Sigmoid colon (tissue), 7 donors: Measurements from ENCODE around the gene NIPAL1. TPM values are rescaled to one million over a fixed set of nuclear protein-coding genes. Genes with fewer than 3 reads are reported as not detected.

Experiments used
- DNase-seq: peaks from one replicate; pipeline ENCODE4 v3.0.0-alpha.2; 2019
- H3K27ac ChIP-seq, 4 donors: fragments of 200-600 bp; sonication (generic); one replicate each; pipeline ENCODE4 v1.5.1; 2016 to 2019; ENCODE audit warnings: mild to moderate bottlenecking in 1 of 4
- H3K27me3 ChIP-seq, 3 donors: fragments of 200-600 bp; sonication (generic); one replicate each; pipeline ENCODE4 v1.5.1; 2019; ENCODE audit warnings: mild to moderate bottlenecking in 1 of 3
- H3K36me3 ChIP-seq, 4 donors: fragments of 200-600 bp; sonication (generic); one replicate each; pipeline ENCODE4 v1.5.1; 2016 to 2019
- H3K4me1 ChIP-seq, 4 donors: fragments of 200-600 bp; sonication (generic); one replicate each; pipeline ENCODE4 v1.5.1; 2017 to 2019
- H3K4me3 ChIP-seq, 4 donors: fragments of 200-600 bp; sonication (generic); one replicate each; pipeline ENCODE4 v1.5.1; 2017 to 2019; ENCODE audit warnings: mild to moderate bottlenecking in 2 of 4, moderate library complexity in 1 of 4
- H3K9me3 ChIP-seq, 4 donors: fragments of 200-600 bp in 3 of 4; sonication (generic) in 3 of 4; one replicate each; pipeline versions ENCODE4 v1.5.1 to v1.6.1; 2013 to 2019
- EP300 ChIP-seq, 4 donors: sonication (generic); formaldehyde crosslinking; IDR thresholded peaks; one replicate each; pipeline ENCODE4 v1.6.1; 2017; ENCODE audit warnings: antibody characterized with exemption in 4 of 4
- POLR2A ChIP-seq, 2 donors: fragments of 450-650 bp; IDR thresholded peaks; one replicate each; pipeline ENCODE4 v1.6.1; 2016; ENCODE audit warnings: antibody characterized with exemption in 2 of 2, mild to moderate bottlenecking in 2 of 2, moderate library complexity in 2 of 2
- POLR2AphosphoS5 ChIP-seq, 4 donors: sonication (generic); formaldehyde crosslinking; IDR thresholded peaks; one replicate each; pipeline ENCODE4 v1.6.1; 2017; ENCODE audit warnings: antibody characterized with exemption in 4 of 4
- WGBS, 2 donors: extraction: QIAGEN DNeasy Blood & Tissue Kit; methylation state at CpG; one replicate each; pipeline ENCODE4 v1.1.7; 2013; 5-methylcytosine and 5-hydroxymethylcytosine counted together
- intact Hi-C: fragments of 100-400 bp; cut with DNase I; formaldehyde crosslinking; loops from one replicate; pipeline ENCODE4 v1.15.1; 2023
- polyA plus RNA-seq, 3 donors: library from polyadenylated mRNA; stranded (reverse); fragments of 200-250 nt; gene quantifications; one replicate each; pipeline ENCODE4 v1.2.3, GENCODE V29; 2013
- total RNA-seq, 4 donors: library from RNA; depleted of rRNA; stranded (reverse); fragments of >200 nt; gene quantifications; one replicate each; pipeline ENCODE4 v1.1.0, GENCODE V29; 2016
- TF ChIP-seq, protein P1 (sequence below), 4 experiments: fragments of 450-650 bp in 3 of 4; fragments of 200-600 bp in 1 of 4; IDR thresholded peaks; one replicate each; pipeline ENCODE4 v1.5.1; 2016 to 2019; ENCODE audit warnings: antibody characterized with exemption in 4 of 4, mild to moderate bottlenecking in 3 of 4, moderate library complexity in 2 of 4
- donor health status: healthy with polysubstance abuse.
- donor health status: Bipolar disorder and iron deficiency.
- donor health status: healthy.

Gene NIPAL1
- total and polyA plus RNA-seq, 7 donors, result 0.33 to 8.6 (median 3.3) TPM; not detected in 1

DNA sequence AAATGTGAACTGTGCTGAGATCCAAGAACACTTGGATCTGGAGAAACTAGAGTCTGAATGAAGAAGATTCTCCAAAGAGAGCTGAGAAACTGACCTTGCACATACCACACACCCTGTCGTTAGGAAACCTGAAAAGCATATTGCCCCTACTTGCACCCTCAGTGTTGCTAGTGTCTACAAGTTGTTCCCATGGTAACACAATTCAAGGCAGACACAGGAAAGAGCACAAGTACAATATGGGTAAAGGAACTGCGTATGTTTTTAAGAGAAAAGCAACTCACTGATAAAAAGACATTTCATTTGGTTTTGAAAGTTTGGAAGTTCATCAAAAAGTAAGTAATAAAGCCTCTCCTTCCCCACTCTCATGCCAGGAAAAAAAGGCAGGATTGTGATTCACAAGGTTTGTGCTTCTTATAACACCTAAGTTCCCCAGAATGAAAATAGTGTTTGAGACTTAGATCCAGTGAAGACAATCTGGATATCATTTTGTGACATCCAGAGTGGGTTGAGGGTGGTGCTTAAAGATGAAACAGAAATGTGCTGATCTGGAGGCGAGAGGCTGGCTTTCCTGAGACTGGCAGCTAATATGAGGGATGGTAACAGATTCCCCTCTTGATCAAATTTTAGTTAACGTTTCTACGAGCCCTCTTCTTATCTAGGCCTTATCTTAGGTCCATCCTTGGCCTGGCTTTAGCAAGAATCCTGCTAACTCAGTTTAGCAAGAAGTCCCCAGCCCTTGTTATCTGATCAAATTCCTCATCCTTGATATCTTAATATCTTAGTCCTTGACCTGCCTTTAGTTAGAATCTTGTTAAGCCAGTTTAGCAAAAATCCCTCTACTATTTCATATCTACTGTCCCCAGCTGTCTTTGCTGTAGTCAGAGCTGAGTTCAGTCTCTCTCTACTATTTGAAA is 42.3 kb downstream of the NIPAL1 start:
- no peak for DNase-seq
- intact Hi-C loops, result no loop called here
- TF ChIP-seq POLR2A (IDR thresholded peaks at IDR 0.05) (no peak), EP300 (IDR thresholded peaks at IDR 0.05) (no peak), POLR2AphosphoS5 (IDR thresholded peaks at IDR 0.05) (no peak)
- TF ChIP-seq, protein P1, sequence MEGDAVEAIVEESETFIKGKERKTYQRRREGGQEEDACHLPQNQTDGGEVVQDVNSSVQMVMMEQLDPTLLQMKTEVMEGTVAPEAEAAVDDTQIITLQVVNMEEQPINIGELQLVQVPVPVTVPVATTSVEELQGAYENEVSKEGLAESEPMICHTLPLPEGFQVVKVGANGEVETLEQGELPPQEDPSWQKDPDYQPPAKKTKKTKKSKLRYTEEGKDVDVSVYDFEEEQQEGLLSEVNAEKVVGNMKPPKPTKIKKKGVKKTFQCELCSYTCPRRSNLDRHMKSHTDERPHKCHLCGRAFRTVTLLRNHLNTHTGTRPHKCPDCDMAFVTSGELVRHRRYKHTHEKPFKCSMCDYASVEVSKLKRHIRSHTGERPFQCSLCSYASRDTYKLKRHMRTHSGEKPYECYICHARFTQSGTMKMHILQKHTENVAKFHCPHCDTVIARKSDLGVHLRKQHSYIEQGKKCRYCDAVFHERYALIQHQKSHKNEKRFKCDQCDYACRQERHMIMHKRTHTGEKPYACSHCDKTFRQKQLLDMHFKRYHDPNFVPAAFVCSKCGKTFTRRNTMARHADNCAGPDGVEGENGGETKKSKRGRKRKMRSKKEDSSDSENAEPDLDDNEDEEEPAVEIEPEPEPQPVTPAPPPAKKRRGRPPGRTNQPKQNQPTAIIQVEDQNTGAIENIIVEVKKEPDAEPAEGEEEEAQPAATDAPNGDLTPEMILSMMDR (IDR thresholded peaks at IDR 0.05), result no peak
- H3K36me3 ChIP-seq, result no peaks in the 10 kb centered on the region
- H3K27ac ChIP-seq, result no peak overlapping the region
- no peaks in the 10 kb centered on the region for H3K9me3 ChIP-seq
- H3K4me1 ChIP-seq, result no peaks in the 10 kb centered on the region
- no peaks in the 10 kb centered on the region for H3K27me3 ChIP-seq
- no peak overlapping the region for H3K4me3 ChIP-seq
- WGBS, 2 donors, result 71 to 77% methylated on average over 5 of the region's 5 CpGs

DNA sequence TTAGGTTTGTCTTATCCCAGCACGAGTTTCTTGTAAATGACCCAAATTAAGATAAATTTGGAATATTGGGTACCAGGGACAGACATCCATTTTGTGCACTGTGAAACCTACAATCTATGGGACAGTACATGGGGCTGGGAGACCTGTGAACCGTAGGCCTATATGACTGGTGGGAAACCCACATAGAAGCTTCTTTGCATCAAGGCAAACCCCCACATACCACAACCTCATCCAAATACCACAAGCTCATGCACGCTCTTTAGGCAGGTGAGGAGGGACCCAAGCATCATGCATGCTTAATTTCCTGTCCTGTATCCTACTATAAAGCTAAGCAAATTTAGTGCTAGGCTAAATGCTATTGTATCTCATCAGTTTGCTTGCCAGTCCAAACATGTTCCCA is 47.8 kb downstream of the NIPAL1 start:
- TF ChIP-seq EP300 (IDR thresholded peaks at IDR 0.05) (no peak), POLR2AphosphoS5 (IDR thresholded peaks at IDR 0.05) (no peak)
- Histone ChIP-seq H3K4me1 (no peaks in the 10 kb centered on the region), H3K27me3 (no peaks in the 10 kb centered on the region), H3K36me3 (no peaks in the 10 kb centered on the region), H3K9me3 (no peaks in the 10 kb centered on the region), H3K27ac (no peak overlapping the region), H3K4me3 (no peak overlapping the region)
- intact Hi-C loops, result no loop called here
- 76 to 88% methylated on average over 3 of the region's 3 CpGs for WGBS, 2 donors
- no peak for DNase-seq

DNA sequence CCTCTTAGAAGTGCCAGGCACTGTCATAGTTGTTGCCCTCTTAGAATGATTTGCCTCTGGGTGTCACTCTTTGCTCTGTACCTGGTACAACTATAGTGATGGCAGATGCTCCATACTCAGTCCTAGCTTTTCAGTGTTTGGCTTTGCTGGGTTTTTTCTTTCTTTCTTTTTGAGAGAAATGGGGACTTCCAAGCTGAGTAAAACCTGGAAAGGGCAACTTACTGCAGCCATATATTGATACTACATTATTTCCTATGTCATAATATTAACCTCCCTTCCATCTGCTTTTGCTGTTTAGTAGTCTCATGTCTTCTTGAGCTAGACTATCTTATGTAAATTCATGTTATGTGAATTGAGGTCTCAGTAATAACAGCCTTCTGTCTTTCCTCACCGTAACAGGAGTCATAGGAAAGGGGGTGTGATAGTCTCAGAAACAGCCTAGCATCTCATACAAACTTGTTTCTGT is 49.0 kb downstream of the NIPAL1 start:
- DNase-seq, result no peak
- Histone ChIP-seq H3K27me3 (no peaks in the 10 kb centered on the region), H3K4me3 (no peak overlapping the region), H3K36me3 (no peaks in the 10 kb centered on the region), H3K27ac (no peak overlapping the region), H3K9me3 (no peaks in the 10 kb centered on the region), H3K4me1 (no peaks in the 10 kb centered on the region)
- intact Hi-C loops, result no loop called here
- WGBS, 2 donors, result 83 to 95% methylated on average over 1 of the region's 1 CpG
- TF ChIP-seq EP300 (IDR thresholded peaks at IDR 0.05), result no peak
- TF ChIP-seq POLR2A (IDR thresholded peaks at IDR 0.05), result no peak
- no peak for TF ChIP-seq POLR2AphosphoS5 (IDR thresholded peaks at IDR 0.05)
- TF ChIP-seq, protein P1 (IDR thresholded peaks at IDR 0.05), result no peak

DNA sequence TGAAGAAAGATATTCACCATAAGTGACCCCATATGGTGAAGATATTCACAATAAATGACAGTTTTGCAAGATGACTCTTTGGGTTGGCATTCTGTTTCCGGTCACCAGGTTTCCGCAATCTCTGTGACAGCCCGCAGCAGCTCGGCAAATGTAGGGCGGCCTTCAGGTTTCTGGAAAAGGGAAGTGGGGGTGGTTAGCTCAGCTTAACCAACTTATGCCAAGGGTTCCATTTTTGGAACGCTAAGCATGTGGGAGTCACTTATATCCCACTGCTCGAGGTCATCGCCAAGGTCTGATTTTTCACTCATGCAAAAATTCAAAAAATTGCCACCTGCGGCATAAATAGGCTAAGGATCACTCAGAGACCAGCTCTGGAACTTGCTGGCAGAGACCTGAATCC is 51.0 kb downstream of the NIPAL1 start:
- intact Hi-C loops, result no loop called here
- TF ChIP-seq, protein P1 (IDR thresholded peaks at IDR 0.05), result no peak
- H3K4me1 ChIP-seq, result no peaks in the 10 kb centered on the region
- H3K27me3 ChIP-seq, result no peaks in the 10 kb centered on the region
- H3K27ac ChIP-seq, result no peak overlapping the region
- no peak for DNase-seq
- WGBS, 2 donors, result 95 to 97% methylated on average over 9 of the region's 9 CpGs
- no peaks in the 10 kb centered on the region for H3K9me3 ChIP-seq
- no peaks in the 10 kb centered on the region for H3K36me3 ChIP-seq
- no peak overlapping the region for H3K4me3 ChIP-seq

DNA sequence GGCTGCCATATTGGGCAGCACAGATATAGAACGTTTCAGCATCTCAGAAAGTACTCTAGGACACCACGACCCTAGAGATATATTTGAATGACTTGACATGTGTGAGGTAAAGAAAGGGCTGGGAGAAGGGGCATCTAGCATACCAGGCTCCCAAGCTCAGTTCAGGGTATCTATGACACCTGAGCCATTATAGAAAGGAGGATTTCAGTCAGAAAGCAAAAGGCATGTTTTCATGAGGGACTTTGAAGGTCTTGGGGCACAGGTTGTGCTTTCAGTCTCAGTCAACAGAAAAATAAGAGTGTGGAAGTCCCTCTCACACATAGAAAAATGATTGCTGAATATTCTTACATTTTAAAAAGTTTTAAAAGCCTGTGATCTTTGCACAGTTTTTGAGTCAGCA is 51.6 kb downstream of the NIPAL1 start:
- H3K4me3 ChIP-seq, result no peak overlapping the region
- H3K27ac ChIP-seq, result no peak overlapping the region
- H3K4me1 ChIP-seq, result no peaks in the 10 kb centered on the region
- no peaks in the 10 kb centered on the region for H3K9me3 ChIP-seq
- no peaks in the 10 kb centered on the region for H3K27me3 ChIP-seq
- intact Hi-C loops, result no loop called here
- TF ChIP-seq EP300 (IDR thresholded peaks at IDR 0.05) (no peak), POLR2AphosphoS5 (IDR thresholded peaks at IDR 0.05) (no peak), POLR2A (IDR thresholded peaks at IDR 0.05) (no peak)
- TF ChIP-seq, protein P1 (IDR thresholded peaks at IDR 0.05), result no peak
- H3K36me3 ChIP-seq, result no peaks in the 10 kb centered on the region
- DNase-seq, result no peak
- 84 to 92% methylated on average over 2 of the region's 2 CpGs for WGBS, 2 donors
